Right lobe of liver (tissue), 6 donors: ENCODE data around the gene SPP2. TPM values are rescaled to one million over a fixed set of nuclear protein-coding genes. Genes with fewer than 3 reads are reported as not detected.

Source experiments
- ATAC-seq, 4 donors: fragments of 200-7000 bp; cut with Tn5 transposase; one replicate each; pipeline ENCODE4 v1.9.1; 2020; ENCODE audit warnings: mild to moderate bottlenecking in 4 of 4, moderate library complexity in 4 of 4
- DNase-seq, 3 donors: peaks; one replicate each; pipeline ENCODE4 v3.0.0-alpha.2; 2020
- H3K27ac ChIP-seq, 3 donors: fragments of 200-600 bp; one replicate each; pipeline ENCODE4 v1.8.0; 2022
- H3K27me3 ChIP-seq, 2 donors: fragments of 200-600 bp; one replicate each; pipeline ENCODE4 v1.8.0; 2022
- H3K36me3 ChIP-seq, 4 donors: fragments of 200-600 bp; sonication (generic) in 1 of 4; one replicate each; pipeline versions ENCODE4 v1.5.1 to v1.8.0; 2017 to 2022; ENCODE audit warnings: control low read depth in 1 of 4
- H3K4me1 ChIP-seq, 4 donors: fragments of 200-600 bp; sonication (generic) in 1 of 4; one replicate each; pipeline versions ENCODE4 v1.5.1 to v1.8.0; 2017 to 2022; ENCODE audit warnings: control low read depth in 1 of 4
- H3K4me3 ChIP-seq, 3 donors: fragments of 200-600 bp; one replicate each; pipeline ENCODE4 v1.8.0; 2022
- H3K9me3 ChIP-seq, 4 donors: fragments of 200-600 bp; sonication (generic) in 1 of 4; one replicate each; pipeline versions ENCODE4 v1.5.1 to v1.8.0; 2017 to 2022; ENCODE audit warnings: control low read depth in 1 of 4
- POLR2A ChIP-seq: fragments of 450-650 bp; IDR thresholded peaks from one replicate; pipeline ENCODE4 v1.6.1; 2017; ENCODE audit warnings: antibody characterized with exemption, mild to moderate bottlenecking
- WGBS: methylation state at CpG from one replicate; pipeline ENCODE4 v1.1.6; 2018; ENCODE audit warnings: low coverage, low lambda C conversion rate; ENCODE audit not compliant: insufficient coverage; ENCODE audit errors: missing lambda C conversion rate; 5-methylcytosine and 5-hydroxymethylcytosine counted together
- intact Hi-C, 2 donors: fragments of 100-400 bp; cut with DNase I; formaldehyde crosslinking; loops; one replicate each; pipeline versions ENCODE4 v1.11.2 to v1.14.1; 2022
- total RNA-seq, 6 experiments: library from RNA; depleted of rRNA in 2 of 6; stranded (reverse); fragments of >200 nt in 2 of 6; fragmentation: NEBNext Ultra II Directional in 3 of 6; extraction: Animal tissue kit (Norgen Biotek cat#: 25700) in 3 of 6; gene quantifications; one replicate each; pipeline versions ENCODE4 v1.1.0 to v1.2.4, GENCODE V29; 2016 to 2023
- TF ChIP-seq, protein P1 (sequence below), 4 donors: fragments of 200-600 bp in 3 of 4; fragments of 450-650 bp in 1 of 4; IDR thresholded peaks; one replicate each; pipeline versions ENCODE4 v1.5.1 to v1.8.0; 2016 to 2022; ENCODE audit warnings: antibody characterized with exemption in 4 of 4, mild to moderate bottlenecking in 2 of 4
- donor health status: DM: no; HTN: yes; CAD: no.
- donor health status: DM: no; HTN: no; CAD: no.
- donor health status: DM: no; HTN: no; CAD: no.
- donor health status: DM: no; HTN: yes; CAD: no.
- donor health status: DM: no; HTN: yes; CAD: no.

SPP2 gene
- total RNA-seq, 6 experiments from 2014 or later, result 31.9 to 177 (median 70.2) TPM

GRCh38 chr2:234091432-234091879, 41.0 kb downstream of the SPP2 start:
- Histone ChIP-seq H3K4me1 (peaks cover 0 to 14% (median 6%) of the 10 kb centered on the region in 4 donors), H3K36me3 (no peaks in the 10 kb centered on the region), H3K27me3 (no peaks in the 10 kb centered on the region), H3K27ac (peak overlapping the region; percentile 36 to 78 (median 51)), H3K9me3 (no peaks in the 10 kb centered on the region), H3K4me3 (peak overlapping the region in 1 of 3 donors; percentile 16)
- 13% methylated on average over 4 of the region's 5 CpGs for WGBS
- intact Hi-C loops, result no loop called here
- TF ChIP-seq, protein P1, sequence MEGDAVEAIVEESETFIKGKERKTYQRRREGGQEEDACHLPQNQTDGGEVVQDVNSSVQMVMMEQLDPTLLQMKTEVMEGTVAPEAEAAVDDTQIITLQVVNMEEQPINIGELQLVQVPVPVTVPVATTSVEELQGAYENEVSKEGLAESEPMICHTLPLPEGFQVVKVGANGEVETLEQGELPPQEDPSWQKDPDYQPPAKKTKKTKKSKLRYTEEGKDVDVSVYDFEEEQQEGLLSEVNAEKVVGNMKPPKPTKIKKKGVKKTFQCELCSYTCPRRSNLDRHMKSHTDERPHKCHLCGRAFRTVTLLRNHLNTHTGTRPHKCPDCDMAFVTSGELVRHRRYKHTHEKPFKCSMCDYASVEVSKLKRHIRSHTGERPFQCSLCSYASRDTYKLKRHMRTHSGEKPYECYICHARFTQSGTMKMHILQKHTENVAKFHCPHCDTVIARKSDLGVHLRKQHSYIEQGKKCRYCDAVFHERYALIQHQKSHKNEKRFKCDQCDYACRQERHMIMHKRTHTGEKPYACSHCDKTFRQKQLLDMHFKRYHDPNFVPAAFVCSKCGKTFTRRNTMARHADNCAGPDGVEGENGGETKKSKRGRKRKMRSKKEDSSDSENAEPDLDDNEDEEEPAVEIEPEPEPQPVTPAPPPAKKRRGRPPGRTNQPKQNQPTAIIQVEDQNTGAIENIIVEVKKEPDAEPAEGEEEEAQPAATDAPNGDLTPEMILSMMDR (IDR thresholded peaks at IDR 0.05), result no peak
- TF ChIP-seq POLR2A, result no peak
- peak in 1 of 3 donors; percentile 55 for DNase-seq
- peak; percentile 77 to 84 (median 79) for ATAC-seq

GRCh38 chr2:234091883-234092282, 41.4 kb downstream of the SPP2 start:
- no peak for DNase-seq
- Histone ChIP-seq H3K4me1 (peaks cover 0 to 14% (median 6%) of the 10 kb centered on the region in 4 donors), H3K27me3 (no peaks in the 10 kb centered on the region), H3K27ac (peak overlapping the region; percentile 36 to 78 (median 51)), H3K9me3 (no peaks in the 10 kb centered on the region), H3K36me3 (no peaks in the 10 kb centered on the region), H3K4me3 (peak overlapping the region in 1 of 3 donors; percentile 16)
- TF ChIP-seq, protein P1 (IDR thresholded peaks at IDR 0.05), result no peak
- no peak for TF ChIP-seq POLR2A
- WGBS, result 56% methylated on average over 3 of the region's 7 CpGs
- intact Hi-C loops, result no loop called here
- peak in 2 of 4 donors; percentile 42 to 54 for ATAC-seq

- ATAC-seq, result no peak
- intact Hi-C loops, result no loop called here
- Histone ChIP-seq H3K9me3 (no peaks in the 10 kb centered on the region), H3K4me3 (no peak overlapping the region), H3K27ac (peak overlapping the region in 1 of 3 donors; percentile 36), H3K27me3 (no peaks in the 10 kb centered on the region), H3K36me3 (no peaks in the 10 kb centered on the region), H3K4me1 (peaks cover 0 to 14% (median 6%) of the 10 kb centered on the region in 4 donors)
- WGBS, result 93% methylated on average over 2 of the region's 3 CpGs
- DNase-seq, result no peak
- no peak for TF ChIP-seq POLR2A
- TF ChIP-seq, protein P1 (IDR thresholded peaks at IDR 0.05), result no peak
These were observed 41.8 kb downstream of the SPP2 start for GRCh38 chr2:234092344-234092743.

- Histone ChIP-seq H3K4me3 (no peak overlapping the region), H3K9me3 (no peaks in the 10 kb centered on the region), H3K27ac (no peak overlapping the region), H3K27me3 (no peaks in the 10 kb centered on the region), H3K4me1 (peaks cover 0 to 14% (median 6%) of the 10 kb centered on the region in 4 donors), H3K36me3 (no peaks in the 10 kb centered on the region)
- intact Hi-C loops, result no loop called here
- TF ChIP-seq, protein P1 (IDR thresholded peaks at IDR 0.05), result no peak
- TF ChIP-seq POLR2A, result no peak
- 94% methylated on average over 5 of the region's 5 CpGs for WGBS
- ATAC-seq (no peak), DNase-seq (no peak)
These were observed 44.8 kb downstream of the SPP2 start for GRCh38 chr2:234095301-234095700.

GRCh38 chr2:234096164-234096563, 45.7 kb downstream of the SPP2 start:
- Histone ChIP-seq H3K36me3 (no peaks in the 10 kb centered on the region), H3K4me1 (peaks cover 0 to 9% (median 4%) of the 10 kb centered on the region in 4 donors), H3K27ac (no peak overlapping the region), H3K27me3 (no peaks in the 10 kb centered on the region), H3K4me3 (no peak overlapping the region), H3K9me3 (no peaks in the 10 kb centered on the region)
- no peak for DNase-seq
- WGBS, result 94% methylated on average over 49 of the region's 52 CpGs
- TF ChIP-seq, protein P1 (IDR thresholded peaks at IDR 0.05), result no peak
- TF ChIP-seq POLR2A, result no peak
- no peak for ATAC-seq
- intact Hi-C loops, result no loop called here
